ENCODE results near the gene ACTN4.

- no peak for TF ChIP-seq CTCF (IDR thresholded peaks at IDR 0.05)
- TF ChIP-seq EZH2 (IDR thresholded peaks at IDR 0.05; ENCODE audit: borderline replicate concordance, insufficient read depth, low read depth, low read length, poor library complexity, severe bottlenecking): no peak
Measured at GRCh38 chr19:38635483-38636399, 11.7 kb upstream of the ACTN4 start.

All from B cell (primary cell).